ENCODE data around the gene ADAM17. TPM values are rescaled to one million over a fixed set of nuclear protein-coding genes. Genes with fewer than 3 reads are reported as not detected.
"Not testable (repeated sequence)": the region's sequence is repeated elsewhere in the genome, so short reads cannot be mapped to it uniquely, and the experiment has no call there.

ADAM17 gene
- total RNA-seq, 1 donor from 2014 or later = 30.0 TPM

- Mint-ChIP-seq H3K4me3 (ENCODE audit: unreplicated experiment) (no peak overlapping the region), H3K9me3 (ENCODE audit: low read depth) (no peaks in the 10 kb centered on the region), H3K27me3 (ENCODE audit: low read depth) (no peaks in the 10 kb centered on the region), H3K4me1 (ENCODE audit: low read depth) (peaks cover 42% of the 10 kb centered on the region), H3K36me3 (ENCODE audit: low read depth) (peaks cover 29% of the 10 kb centered on the region), H3K27ac (ENCODE audit: unreplicated experiment) (no peak overlapping the region)
- TF ChIP-seq CTCF (IDR thresholded peaks at IDR 0.05) = no peak
- no peak for DNase-seq (ENCODE audit: low spot score)
These were observed 30.8 kb upstream of the ADAM17 start for GRCh38 chr2:9586465-9586864.

- Mint-ChIP-seq H3K27ac (ENCODE audit: unreplicated experiment) (peak overlapping the region; percentile 87), H3K4me3 (ENCODE audit: unreplicated experiment) (no peak overlapping the region)
These were observed 29.9 kb upstream of the ADAM17 start for GRCh38 chr2:9585486-9585885.

GRCh38 chr2:9584902-9585301 is 29.3 kb upstream of the ADAM17 start:
- Mint-ChIP-seq H3K36me3 (ENCODE audit: low read depth) (peaks cover 27% of the 10 kb centered on the region), H3K4me1 (ENCODE audit: low read depth) (peaks cover 32% of the 10 kb centered on the region), H3K4me3 (ENCODE audit: unreplicated experiment) (peak overlapping the region; percentile 16), H3K27ac (ENCODE audit: unreplicated experiment) (peak overlapping the region; percentile 87)
- H3K9me3 Mint-ChIP-seq (ENCODE audit: low read depth); DNase-seq (ENCODE audit: low spot score); H3K27me3 Mint-ChIP-seq (ENCODE audit: low read depth): not testable (repeated sequence)

More at GRCh38 chr2:9585486-9585885, 29.9 kb upstream of the ADAM17 start:
- H3K27me3 Mint-ChIP-seq (ENCODE audit: low read depth) = no peaks in the 10 kb centered on the region
- H3K9me3 Mint-ChIP-seq (ENCODE audit: low read depth) = no peaks in the 10 kb centered on the region
- no peak for DNase-seq (ENCODE audit: low spot score)
- TF ChIP-seq CTCF (IDR thresholded peaks at IDR 0.05) = no peak
- peaks cover 29% of the 10 kb centered on the region for H3K36me3 Mint-ChIP-seq (ENCODE audit: low read depth)
- peaks cover 36% of the 10 kb centered on the region for H3K4me1 Mint-ChIP-seq (ENCODE audit: low read depth)

GRCh38 chr2:9582624-9583023 is 27.0 kb upstream of the ADAM17 start:
- Mint-ChIP-seq H3K36me3 (ENCODE audit: low read depth) (peaks cover 25% of the 10 kb centered on the region), H3K9me3 (ENCODE audit: low read depth) (no peaks in the 10 kb centered on the region), H3K4me3 (ENCODE audit: unreplicated experiment) (no peak overlapping the region), H3K27ac (ENCODE audit: unreplicated experiment) (no peak overlapping the region), H3K4me1 (ENCODE audit: low read depth) (peaks cover 32% of the 10 kb centered on the region), H3K27me3 (ENCODE audit: low read depth) (no peaks in the 10 kb centered on the region)
- TF ChIP-seq CTCF (IDR thresholded peaks at IDR 0.05) = no peak
- peak; percentile 21 for DNase-seq (ENCODE audit: low spot score)

- no peak for TF ChIP-seq CTCF (IDR thresholded peaks at IDR 0.05)
- no peak overlapping the region for H3K27ac Mint-ChIP-seq (ENCODE audit: unreplicated experiment)
- peaks cover 22% of the 10 kb centered on the region for H3K4me1 Mint-ChIP-seq (ENCODE audit: low read depth)
- peaks cover 7% of the 10 kb centered on the region for H3K36me3 Mint-ChIP-seq (ENCODE audit: low read depth)
- no peaks in the 10 kb centered on the region for H3K9me3 Mint-ChIP-seq (ENCODE audit: low read depth)
- no peak overlapping the region for H3K4me3 Mint-ChIP-seq (ENCODE audit: unreplicated experiment)
- DNase-seq (ENCODE audit: low spot score) = peak; percentile 26
- no peaks in the 10 kb centered on the region for H3K27me3 Mint-ChIP-seq (ENCODE audit: low read depth)
These were observed 23.0 kb upstream of the ADAM17 start for GRCh38 chr2:9578467-9579235.

- TF ChIP-seq CTCF (IDR thresholded peaks at IDR 0.05) = no peak
- Mint-ChIP-seq H3K4me3 (ENCODE audit: unreplicated experiment) (no peak overlapping the region), H3K36me3 (ENCODE audit: low read depth) (no peaks in the 10 kb centered on the region), H3K27me3 (ENCODE audit: low read depth) (no peaks in the 10 kb centered on the region), H3K9me3 (ENCODE audit: low read depth) (no peaks in the 10 kb centered on the region), H3K4me1 (ENCODE audit: low read depth) (peaks cover 21% of the 10 kb centered on the region), H3K27ac (ENCODE audit: unreplicated experiment) (peak overlapping the region; percentile 76)
- DNase-seq (ENCODE audit: low spot score) = no peak
These were observed 18.7 kb upstream of the ADAM17 start for GRCh38 chr2:9574331-9574730.

All from chondrocyte (in vitro differentiated cells).